Measurements from ENCODE around the gene PFKM. TPM values are rescaled to one million over a fixed set of nuclear protein-coding genes. Genes with fewer than 3 reads are reported as not detected.

The PFKM gene
- total and polyA plus RNA-seq, 3 donors from 2014 or later = 99.6 to 190 (median 104) TPM

DNA sequence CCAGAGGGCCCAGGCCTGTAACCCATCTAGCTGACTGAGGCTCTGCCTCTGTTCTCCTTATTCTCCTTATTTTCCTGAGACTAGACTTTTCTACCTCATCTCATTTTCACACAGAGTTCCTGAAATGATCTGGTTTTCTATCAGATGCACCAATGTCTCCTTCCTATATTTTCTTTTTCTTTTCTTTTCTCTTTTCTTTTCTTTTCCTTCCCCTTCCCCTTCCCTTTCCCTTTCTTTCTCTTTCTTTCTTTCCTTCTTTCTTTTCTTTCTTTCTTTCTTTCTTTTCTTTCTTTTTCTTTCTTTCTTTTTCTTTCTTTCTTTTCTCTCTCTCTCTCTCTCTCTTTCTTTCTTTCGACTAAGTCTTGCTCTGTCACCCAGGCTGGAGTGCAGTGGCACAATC lies 61.3 kb downstream of the PFKM start:
- Histone ChIP-seq H3K27me3 (no peaks in the 10 kb centered on the region), H3K27ac (no peak overlapping the region), H3K9me3 (no peaks in the 10 kb centered on the region), H3K4me3 (no peak overlapping the region), H3K4me1 (peaks cover 9% of the 10 kb centered on the region), H3K36me3 (ENCODE audit: low read depth, missing control alignments) (no peaks in the 10 kb centered on the region)
- intact Hi-C loops (cut with DNase I; ENCODE audit: low total_unique reads) = no loop called here
- no peak for TF ChIP-seq POLR2A (IDR thresholded peaks at IDR 0.05)
- no peak for TF ChIP-seq CTCF (IDR thresholded peaks at IDR 0.05)
- DNase-seq = no peak
- WGBS, 2 donors = 90 to 93% methylated on average over 1 of the region's 1 CpG

DNA sequence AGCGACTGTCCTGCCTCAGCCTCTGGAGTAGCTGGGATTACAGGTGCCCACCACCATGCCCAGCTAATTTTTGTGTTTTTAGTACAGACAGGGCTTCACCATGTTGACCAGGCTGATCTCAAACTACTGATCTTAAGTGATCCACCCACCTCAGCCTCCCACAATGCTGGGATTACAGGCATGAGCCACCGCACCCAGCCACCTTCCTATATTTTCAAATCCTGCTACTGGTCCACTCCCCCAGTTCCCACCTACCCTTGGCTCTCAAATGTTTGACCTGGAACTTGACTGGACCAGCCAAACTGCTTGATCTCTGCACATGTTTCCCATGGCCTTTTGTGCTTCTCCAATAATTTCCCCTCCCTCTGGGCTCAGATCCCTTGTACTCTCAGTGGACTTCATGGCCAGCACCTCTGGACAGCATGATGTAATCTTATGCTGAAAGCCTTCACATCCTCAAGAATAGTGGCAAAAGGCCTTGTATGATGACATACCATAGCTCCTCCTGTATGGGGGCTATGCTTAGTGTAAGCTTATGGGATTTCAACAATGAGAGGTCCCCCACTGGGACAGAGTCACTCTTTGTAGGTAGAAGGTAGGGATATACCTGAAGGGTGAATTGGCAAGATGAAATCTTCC lies 61.8 kb downstream of the PFKM start:
- WGBS, 2 donors = 87 to 89% methylated on average over 2 of the region's 2 CpGs
- Histone ChIP-seq H3K27ac (no peak overlapping the region), H3K4me3 (no peak overlapping the region), H3K36me3 (ENCODE audit: low read depth, missing control alignments) (no peaks in the 10 kb centered on the region), H3K27me3 (no peaks in the 10 kb centered on the region), H3K9me3 (no peaks in the 10 kb centered on the region), H3K4me1 (peaks cover 9% of the 10 kb centered on the region)
- TF ChIP-seq POLR2A (IDR thresholded peaks at IDR 0.05) = no peak
- TF ChIP-seq CTCF (IDR thresholded peaks at IDR 0.05) = no peak
- intact Hi-C loops (cut with DNase I; ENCODE audit: low total_unique reads) = no loop called here
- DNase-seq = no peak

DNA sequence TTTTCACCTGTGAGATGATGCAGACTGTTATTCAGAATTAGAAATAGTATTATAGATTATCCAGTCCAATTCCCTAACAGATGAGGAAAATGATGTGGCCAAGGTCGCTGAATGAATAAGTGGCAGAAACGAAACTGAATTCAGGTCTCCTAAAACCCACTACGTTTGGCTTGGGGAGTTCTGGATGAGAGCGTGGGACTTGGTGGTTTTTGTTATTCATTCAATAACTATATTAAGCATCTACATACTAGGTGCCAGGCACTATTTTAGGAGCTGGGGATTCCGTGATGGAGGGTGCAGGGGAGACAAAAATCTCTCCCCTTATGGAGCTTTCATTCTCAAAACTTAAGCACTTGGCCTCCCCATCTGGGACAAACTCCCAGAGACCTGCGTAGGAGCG lies 63.5 kb downstream of the PFKM start:
- no peak for DNase-seq
- Histone ChIP-seq H3K9me3 (no peaks in the 10 kb centered on the region), H3K36me3 (ENCODE audit: low read depth, missing control alignments) (no peaks in the 10 kb centered on the region), H3K27me3 (no peaks in the 10 kb centered on the region), H3K27ac (no peak overlapping the region), H3K4me3 (peak overlapping the region; percentile 60 to 75), H3K4me1 (peaks cover 9% of the 10 kb centered on the region)
- WGBS, 2 donors = 2 to 4% methylated on average over 7 of the region's 7 CpGs
- intact Hi-C loops (cut with DNase I; ENCODE audit: low total_unique reads) = no loop called here
- no peak for TF ChIP-seq CTCF (IDR thresholded peaks at IDR 0.05)
- no peak for TF ChIP-seq POLR2A (IDR thresholded peaks at IDR 0.05)

GRCh38 chr12:48183091-48183875 lies 64.1 kb downstream of the PFKM start, which contains the start of gene CCDC184:
Gene CCDC184, plus strand, starts transcription at chr12:48183644. Its CDS starts 479 bp downstream, at chr12:48184123.
- Histone ChIP-seq H3K9me3 (no peaks in the 10 kb centered on the region), H3K27ac (peak within 1 kb of the TSS in 1 of 2 donors; percentile 12), H3K4me3 (peak within 1 kb of the TSS; percentile 60 to 75), H3K27me3 (no peaks in the 10 kb centered on the region), H3K4me1 (peaks cover 9% of the 10 kb centered on the region), H3K36me3 (ENCODE audit: low read depth, missing control alignments) (no peaks in the 10 kb centered on the region)
- peak; percentile 87 for DNase-seq
- TF ChIP-seq POLR2A (IDR thresholded peaks at IDR 0.05) (no peak), CTCF (IDR thresholded peaks at IDR 0.05) (peak in 2 of 3 experiments; percentile 28 to 29)
- 1 to 2% methylated on average over 27 to 61 of the region's 61 CpGs for WGBS, 2 donors
- intact Hi-C loops (cut with DNase I; ENCODE audit: low total_unique reads) = no loop called here

Measured in testis (tissue), 3 donors.